Vagina (tissue), 2 donors: ENCODE results near the gene USP19. TPM values are rescaled to one million over a fixed set of nuclear protein-coding genes. Genes with fewer than 3 reads are reported as not detected.
A peak's percentile ranks its signal among the peaks of the same experiment; 100 is the strongest.

Experiments
- DNase-seq, 2 donors: peaks; one replicate each; pipeline ENCODE4 v3.0.0-alpha.2; 2017; ENCODE audit errors: extremely low spot score in 2 of 2
- H3K27ac ChIP-seq: fragments of 200-600 bp; sonication (generic); one replicate; pipeline ENCODE4 v1.5.1; 2019
- H3K27me3 ChIP-seq: fragments of 200-600 bp; sonication (generic); one replicate; pipeline ENCODE4 v1.5.1; 2019
- H3K36me3 ChIP-seq, 2 donors: fragments of 200-600 bp; sonication (generic); one replicate each; pipeline ENCODE4 v1.5.1; 2017 to 2019
- H3K4me1 ChIP-seq: fragments of 200-600 bp; sonication (generic); one replicate; pipeline ENCODE4 v1.5.1; 2019
- H3K4me3 ChIP-seq, 2 donors: fragments of 200-600 bp; sonication (generic); 1 replicate in 1 of 2; 2 replicates in 1 of 2; pipeline ENCODE4 v1.5.1; 2016 to 2019
- H3K9me3 ChIP-seq: fragments of 200-600 bp; sonication (generic); one replicate; pipeline ENCODE4 v1.5.1; 2019
- POLR2A ChIP-seq, 2 donors: fragments of 450-650 bp; IDR thresholded peaks; one replicate each; pipeline ENCODE4 v1.6.1; 2017; ENCODE audit warnings: antibody characterized with exemption in 2 of 2, mild to moderate bottlenecking in 2 of 2, moderate library complexity in 2 of 2
- POLR2AphosphoS5 ChIP-seq, 2 donors: sonication (generic); formaldehyde crosslinking; IDR thresholded peaks; one replicate each; pipeline ENCODE4 v1.9.0; 2017; ENCODE audit warnings: antibody characterized with exemption in 2 of 2, mild to moderate bottlenecking in 2 of 2, low read depth in 1 of 2; ENCODE audit not compliant: insufficient read depth in 1 of 2
- intact Hi-C: fragments of 100-400 bp; cut with DNase I; formaldehyde crosslinking; loops from one replicate; pipeline ENCODE4 v1.15.1; 2023
- total RNA-seq: library from RNA; depleted of rRNA; stranded (reverse); fragments of >200 nt; gene quantifications from one replicate; pipeline ENCODE4 v1.2.3, GENCODE V29; 2016
- TF ChIP-seq, protein P1 (sequence below), 3 experiments: fragments of 450-650 bp in 2 of 3; fragments of 200-600 bp in 1 of 3; sonication (generic) in 1 of 3; IDR thresholded peaks; one replicate each; pipeline ENCODE4 v1.5.1; 2017 to 2019; ENCODE audit warnings: antibody characterized with exemption in 3 of 3, mild to moderate bottlenecking in 2 of 3, moderate library complexity in 2 of 3

USP19 gene
- total RNA-seq, 1 donor from 2014 or later: 59.9 TPM

- intact Hi-C loops: no loop called here
- Histone ChIP-seq H3K4me3 (no peak overlapping the region), H3K9me3 (no peaks in the 10 kb centered on the region), H3K4me1 (peaks cover 24% of the 10 kb centered on the region), H3K36me3 (peaks cover 0 to 12% of the 10 kb centered on the region in 2 donors), H3K27ac (no peak overlapping the region), H3K27me3 (no peaks in the 10 kb centered on the region)
- TF ChIP-seq, protein P1, sequence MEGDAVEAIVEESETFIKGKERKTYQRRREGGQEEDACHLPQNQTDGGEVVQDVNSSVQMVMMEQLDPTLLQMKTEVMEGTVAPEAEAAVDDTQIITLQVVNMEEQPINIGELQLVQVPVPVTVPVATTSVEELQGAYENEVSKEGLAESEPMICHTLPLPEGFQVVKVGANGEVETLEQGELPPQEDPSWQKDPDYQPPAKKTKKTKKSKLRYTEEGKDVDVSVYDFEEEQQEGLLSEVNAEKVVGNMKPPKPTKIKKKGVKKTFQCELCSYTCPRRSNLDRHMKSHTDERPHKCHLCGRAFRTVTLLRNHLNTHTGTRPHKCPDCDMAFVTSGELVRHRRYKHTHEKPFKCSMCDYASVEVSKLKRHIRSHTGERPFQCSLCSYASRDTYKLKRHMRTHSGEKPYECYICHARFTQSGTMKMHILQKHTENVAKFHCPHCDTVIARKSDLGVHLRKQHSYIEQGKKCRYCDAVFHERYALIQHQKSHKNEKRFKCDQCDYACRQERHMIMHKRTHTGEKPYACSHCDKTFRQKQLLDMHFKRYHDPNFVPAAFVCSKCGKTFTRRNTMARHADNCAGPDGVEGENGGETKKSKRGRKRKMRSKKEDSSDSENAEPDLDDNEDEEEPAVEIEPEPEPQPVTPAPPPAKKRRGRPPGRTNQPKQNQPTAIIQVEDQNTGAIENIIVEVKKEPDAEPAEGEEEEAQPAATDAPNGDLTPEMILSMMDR (IDR thresholded peaks at IDR 0.05): no peak
- TF ChIP-seq POLR2AphosphoS5 (IDR thresholded peaks at IDR 0.05; ENCODE audit: insufficient read depth in 1 of 2, low read depth in 1 of 2) (no peak), POLR2A (IDR thresholded peaks at IDR 0.05) (no peak)
- DNase-seq: no peak
These were observed 43.0 kb upstream of the USP19 start for GRCh38 chr3:49163609-49164008.

GRCh38 chr3:49162751-49163419, 42.3 kb upstream of the USP19 start:
- intact Hi-C loops: no loop called here
- DNase-seq: no peak
- peaks cover 24% of the 10 kb centered on the region for H3K4me1 ChIP-seq
- no peaks in the 10 kb centered on the region for H3K9me3 ChIP-seq
- no peaks in the 10 kb centered on the region for H3K27me3 ChIP-seq
- H3K36me3 ChIP-seq: peaks cover 0 to 12% of the 10 kb centered on the region in 2 donors
- no peak overlapping the region for H3K27ac ChIP-seq
- TF ChIP-seq POLR2AphosphoS5 (IDR thresholded peaks at IDR 0.05; ENCODE audit: insufficient read depth in 1 of 2, low read depth in 1 of 2) (no peak), POLR2A (IDR thresholded peaks at IDR 0.05) (no peak)
- TF ChIP-seq, protein P1 (IDR thresholded peaks at IDR 0.05): no peak
- H3K4me3 ChIP-seq: no peak overlapping the region

DNA sequence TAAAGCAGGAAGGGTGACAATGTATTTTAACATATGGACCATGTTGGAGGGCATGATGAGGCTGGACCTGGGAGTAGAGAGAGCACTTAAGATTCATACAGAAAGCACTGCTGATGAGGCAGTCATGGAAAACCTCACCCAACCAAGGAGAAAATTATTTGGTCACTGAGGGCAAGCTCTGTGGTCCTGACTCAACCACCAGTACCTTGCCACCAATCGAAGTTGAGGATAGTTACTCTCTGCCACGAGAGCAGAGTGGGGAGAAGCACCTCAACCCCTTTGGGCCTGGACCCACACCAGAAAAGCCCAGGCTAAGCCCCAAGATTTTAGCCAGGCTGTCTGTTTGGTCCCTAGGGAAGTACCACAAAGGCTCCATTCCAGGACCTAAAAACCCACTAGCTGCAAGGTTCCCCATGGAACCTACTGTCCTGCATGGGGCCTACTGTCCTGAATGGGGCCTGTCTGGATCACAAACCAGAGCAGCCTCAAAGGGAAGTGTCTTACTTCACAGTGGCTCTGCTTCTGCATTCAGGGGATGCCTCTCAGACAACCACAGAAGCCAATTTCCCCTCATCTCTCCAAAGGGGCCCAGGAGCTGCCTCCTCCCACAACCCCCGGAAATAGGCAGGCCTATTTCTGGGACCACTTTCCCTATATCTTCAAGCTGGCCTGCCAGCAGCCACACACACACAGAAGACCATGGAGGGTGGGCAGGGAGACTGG, 41.3 kb upstream of the USP19 start:
- TF ChIP-seq POLR2AphosphoS5 (IDR thresholded peaks at IDR 0.05; ENCODE audit: insufficient read depth in 1 of 2, low read depth in 1 of 2): no peak
- TF ChIP-seq POLR2A (IDR thresholded peaks at IDR 0.05): no peak
- TF ChIP-seq, protein P1 (IDR thresholded peaks at IDR 0.05): no peak
- no peak overlapping the region for H3K27ac ChIP-seq
- H3K4me3 ChIP-seq: no peak overlapping the region
- peaks cover 21% of the 10 kb centered on the region for H3K4me1 ChIP-seq
- H3K9me3 ChIP-seq: no peaks in the 10 kb centered on the region
- DNase-seq: no peak
- peaks cover 0 to 12% of the 10 kb centered on the region in 2 donors for H3K36me3 ChIP-seq
- intact Hi-C loops: no loop called here
- no peaks in the 10 kb centered on the region for H3K27me3 ChIP-seq

DNA sequence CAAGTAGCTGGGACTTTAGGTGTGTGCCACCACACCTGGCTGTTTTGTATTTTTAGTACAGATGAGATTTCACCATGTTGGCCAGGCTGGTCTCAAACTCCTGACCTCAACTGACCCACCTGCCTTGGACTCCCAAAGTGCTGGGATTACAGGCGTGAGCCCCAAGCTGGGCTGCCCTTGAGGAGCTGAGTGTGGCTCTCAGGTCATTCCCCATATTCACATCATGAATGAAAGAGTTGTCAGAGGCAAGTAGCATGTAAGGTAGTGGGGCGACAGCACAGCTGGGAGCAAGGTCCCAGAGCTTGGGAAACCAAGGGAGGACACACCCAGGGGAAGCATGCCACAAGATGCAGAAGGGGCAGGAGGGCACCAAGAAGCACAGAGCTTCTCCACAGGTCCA, 40.6 kb upstream of the USP19 start:
- intact Hi-C loops: no loop called here
- H3K9me3 ChIP-seq: no peaks in the 10 kb centered on the region
- H3K4me3 ChIP-seq: no peak overlapping the region
- DNase-seq: no peak
- peaks cover 0 to 12% of the 10 kb centered on the region in 2 donors for H3K36me3 ChIP-seq
- no peaks in the 10 kb centered on the region for H3K27me3 ChIP-seq
- TF ChIP-seq POLR2AphosphoS5 (IDR thresholded peaks at IDR 0.05; ENCODE audit: insufficient read depth in 1 of 2, low read depth in 1 of 2): no peak
- TF ChIP-seq, protein P1 (IDR thresholded peaks at IDR 0.05): no peak
- no peak for TF ChIP-seq POLR2A (IDR thresholded peaks at IDR 0.05)
- H3K4me1 ChIP-seq: peaks cover 14% of the 10 kb centered on the region
- H3K27ac ChIP-seq: no peak overlapping the region

GRCh38 chr3:49158792-49159191, 38.2 kb upstream of the USP19 start:
- no peaks in the 10 kb centered on the region for H3K27me3 ChIP-seq
- peak in 1 of 2 donors; percentile 72 for DNase-seq
- no peaks in the 10 kb centered on the region for H3K9me3 ChIP-seq
- peaks cover 0 to 11% of the 10 kb centered on the region in 2 donors for H3K36me3 ChIP-seq
- intact Hi-C loops: no loop called here
- no peak overlapping the region for H3K27ac ChIP-seq
- no peak overlapping the region for H3K4me3 ChIP-seq
- TF ChIP-seq POLR2A (IDR thresholded peaks at IDR 0.05): no peak
- TF ChIP-seq, protein P1 (IDR thresholded peaks at IDR 0.05): no peak
- no peak for TF ChIP-seq POLR2AphosphoS5 (IDR thresholded peaks at IDR 0.05; ENCODE audit: insufficient read depth in 1 of 2, low read depth in 1 of 2)
- H3K4me1 ChIP-seq: no peaks in the 10 kb centered on the region
